ENCODE data around the gene MUC22. TPM values are rescaled to one million over a fixed set of nuclear protein-coding genes. Genes with fewer than 3 reads are reported as not detected.

The MUC22 gene
- polyA plus RNA-seq, 3 donors: not detected

DNA sequence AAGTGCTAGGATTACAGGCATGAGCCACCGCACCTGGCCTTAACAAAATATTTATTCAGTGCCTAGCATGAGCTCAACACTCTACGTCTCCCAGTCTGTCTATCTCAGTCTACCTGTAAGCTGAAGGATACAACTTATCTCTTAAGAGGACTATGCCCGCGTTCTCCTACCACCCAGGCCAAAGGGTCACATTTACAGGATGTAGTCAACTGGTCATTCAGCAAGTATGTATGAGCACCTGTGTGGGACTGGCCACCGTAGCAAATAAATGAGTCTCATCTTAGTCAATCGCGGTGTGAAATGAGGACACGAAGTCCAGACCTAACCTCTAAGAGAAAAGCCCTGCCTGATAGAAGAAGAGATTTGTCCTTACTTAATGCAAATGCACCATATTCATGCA, 49.9 kb downstream of the MUC22 start:
- no peaks in the 10 kb centered on the region for H3K4me1 ChIP-seq (ENCODE audit: control insufficient read depth in 1 of 2, insufficient read depth in 2 of 2, low read length in 2 of 2)
- H3K27ac ChIP-seq (ENCODE audit: low read depth in 1 of 2, low read length in 2 of 2): no peak overlapping the region
- TF ChIP-seq, protein P1, sequence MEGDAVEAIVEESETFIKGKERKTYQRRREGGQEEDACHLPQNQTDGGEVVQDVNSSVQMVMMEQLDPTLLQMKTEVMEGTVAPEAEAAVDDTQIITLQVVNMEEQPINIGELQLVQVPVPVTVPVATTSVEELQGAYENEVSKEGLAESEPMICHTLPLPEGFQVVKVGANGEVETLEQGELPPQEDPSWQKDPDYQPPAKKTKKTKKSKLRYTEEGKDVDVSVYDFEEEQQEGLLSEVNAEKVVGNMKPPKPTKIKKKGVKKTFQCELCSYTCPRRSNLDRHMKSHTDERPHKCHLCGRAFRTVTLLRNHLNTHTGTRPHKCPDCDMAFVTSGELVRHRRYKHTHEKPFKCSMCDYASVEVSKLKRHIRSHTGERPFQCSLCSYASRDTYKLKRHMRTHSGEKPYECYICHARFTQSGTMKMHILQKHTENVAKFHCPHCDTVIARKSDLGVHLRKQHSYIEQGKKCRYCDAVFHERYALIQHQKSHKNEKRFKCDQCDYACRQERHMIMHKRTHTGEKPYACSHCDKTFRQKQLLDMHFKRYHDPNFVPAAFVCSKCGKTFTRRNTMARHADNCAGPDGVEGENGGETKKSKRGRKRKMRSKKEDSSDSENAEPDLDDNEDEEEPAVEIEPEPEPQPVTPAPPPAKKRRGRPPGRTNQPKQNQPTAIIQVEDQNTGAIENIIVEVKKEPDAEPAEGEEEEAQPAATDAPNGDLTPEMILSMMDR (IDR thresholded peaks at IDR 0.05): no peak
- no peak for DNase-seq
- Mint-ChIP-seq H3K36me3 (no peaks in the 10 kb centered on the region), H3K27me3 (ENCODE audit: low read depth in 3 of 3) (peaks cover 2 to 9% (median 4%) of the 10 kb centered on the region in 3 donors), H3K4me3 (no peak overlapping the region), H3K4me1 (no peaks in the 10 kb centered on the region), H3K27ac (no peak overlapping the region), H3K9me3 (no peaks in the 10 kb centered on the region)
- no peaks in the 10 kb centered on the region for H3K36me3 ChIP-seq (replicated peaks in 1 of 2; ENCODE audit: control insufficient read depth in 1 of 2, insufficient read depth in 2 of 2, low read length in 2 of 2)
- no peaks in the 10 kb centered on the region for H3K79me2 ChIP-seq (ENCODE audit: insufficient read depth, low read length)
- H3K9ac ChIP-seq (ENCODE audit: insufficient read depth, low read length, poor library complexity, severe bottlenecking): no peak overlapping the region
- 100% methylated on average over 3 of the region's 8 CpGs for WGBS (ENCODE audit: insufficient coverage)
- no peaks in the 10 kb centered on the region for H4K20me1 ChIP-seq (ENCODE audit: insufficient read depth, low read length)
- H3K4me2 ChIP-seq (replicated peaks; ENCODE audit: extremely low read depth, low read length, poor library complexity, severe bottlenecking): no peak overlapping the region
- H2AFZ ChIP-seq (ENCODE audit: insufficient read depth, low read depth, low read length, poor library complexity, severe bottlenecking): no peak overlapping the region
- H3K27me3 ChIP-seq (ENCODE audit: control insufficient read depth in 2 of 2, insufficient read depth in 2 of 2, low read length in 2 of 2): no peaks in the 10 kb centered on the region
- intact Hi-C loops (cut with micrococcal nuclease): no loop called here
- H3K4me3 ChIP-seq (replicated peaks in 1 of 3; ENCODE audit: low read depth in 2 of 3, low read length in 3 of 3): no peak overlapping the region
- H3K9me3 ChIP-seq (replicated peaks in 1 of 2; ENCODE audit: control insufficient read depth in 1 of 2, insufficient read depth in 1 of 2, low read length in 2 of 2): no peaks in the 10 kb centered on the region

DNA sequence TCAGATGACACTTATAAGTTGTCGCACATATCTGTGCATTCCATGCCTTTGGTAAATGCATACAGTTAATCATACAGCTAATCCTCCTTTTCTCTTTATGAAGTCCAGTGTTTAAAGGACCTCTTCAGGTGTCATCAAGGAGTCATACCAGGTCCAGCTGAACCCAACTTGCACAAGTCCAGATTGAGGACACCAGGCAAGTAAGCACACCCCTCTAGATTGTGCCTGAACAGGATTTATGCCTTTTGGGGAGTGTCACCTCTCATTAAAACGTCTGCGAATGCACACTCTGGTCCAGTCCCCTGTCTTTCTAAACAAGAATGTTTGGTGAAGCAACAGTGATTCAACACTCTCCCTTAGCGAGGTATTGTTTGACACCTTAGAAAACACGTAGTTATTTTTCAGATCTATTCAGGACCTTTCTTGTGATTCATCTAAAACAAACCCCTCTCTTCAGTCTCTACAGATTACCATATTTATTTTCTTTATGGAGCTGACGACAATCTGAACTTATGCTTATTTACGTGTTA, 53.7 kb downstream of the MUC22 start:
- Mint-ChIP-seq H3K9me3 (peaks cover 0 to 2% (median 0%) of the 10 kb centered on the region in 7 donors), H3K27me3 (ENCODE audit: low read depth in 3 of 3) (peaks cover 0 to 6% (median 2%) of the 10 kb centered on the region in 3 donors), H3K36me3 (no peaks in the 10 kb centered on the region), H3K27ac (no peak overlapping the region), H3K4me3 (no peak overlapping the region), H3K4me1 (peaks cover 3% of the 10 kb centered on the region)
- no peak overlapping the region for H3K4me3 ChIP-seq (replicated peaks in 1 of 3; ENCODE audit: low read depth in 2 of 3, low read length in 3 of 3)
- TF ChIP-seq, protein P1 (IDR thresholded peaks at IDR 0.05): no peak
- intact Hi-C loops (cut with micrococcal nuclease): no loop called here
- H3K9ac ChIP-seq (ENCODE audit: insufficient read depth, low read length, poor library complexity, severe bottlenecking): no peak overlapping the region
- WGBS (ENCODE audit: insufficient coverage): 97% methylated on average over 4 of the region's 7 CpGs
- H3K27ac ChIP-seq (ENCODE audit: low read depth in 1 of 2, low read length in 2 of 2): no peak overlapping the region
- H3K4me1 ChIP-seq (ENCODE audit: control insufficient read depth in 1 of 2, insufficient read depth in 2 of 2, low read length in 2 of 2): no peaks in the 10 kb centered on the region
- H3K79me2 ChIP-seq (ENCODE audit: insufficient read depth, low read length): no peaks in the 10 kb centered on the region
- no peaks in the 10 kb centered on the region for H4K20me1 ChIP-seq (ENCODE audit: insufficient read depth, low read length)
- H3K9me3 ChIP-seq (replicated peaks in 1 of 2; ENCODE audit: control insufficient read depth in 1 of 2, insufficient read depth in 1 of 2, low read length in 2 of 2): no peaks in the 10 kb centered on the region
- DNase-seq: no peak
- H3K36me3 ChIP-seq (replicated peaks in 1 of 2; ENCODE audit: control insufficient read depth in 1 of 2, insufficient read depth in 2 of 2, low read length in 2 of 2): no peaks in the 10 kb centered on the region
- H2AFZ ChIP-seq (ENCODE audit: insufficient read depth, low read depth, low read length, poor library complexity, severe bottlenecking): no peak overlapping the region
- no peaks in the 10 kb centered on the region for H3K27me3 ChIP-seq (ENCODE audit: control insufficient read depth in 2 of 2, insufficient read depth in 2 of 2, low read length in 2 of 2)
- H3K4me2 ChIP-seq (replicated peaks; ENCODE audit: extremely low read depth, low read length, poor library complexity, severe bottlenecking): no peak overlapping the region

Measured in CD14-positive monocyte (primary cell).